ENCODE measurements around the gene ACTL9.

DNA sequence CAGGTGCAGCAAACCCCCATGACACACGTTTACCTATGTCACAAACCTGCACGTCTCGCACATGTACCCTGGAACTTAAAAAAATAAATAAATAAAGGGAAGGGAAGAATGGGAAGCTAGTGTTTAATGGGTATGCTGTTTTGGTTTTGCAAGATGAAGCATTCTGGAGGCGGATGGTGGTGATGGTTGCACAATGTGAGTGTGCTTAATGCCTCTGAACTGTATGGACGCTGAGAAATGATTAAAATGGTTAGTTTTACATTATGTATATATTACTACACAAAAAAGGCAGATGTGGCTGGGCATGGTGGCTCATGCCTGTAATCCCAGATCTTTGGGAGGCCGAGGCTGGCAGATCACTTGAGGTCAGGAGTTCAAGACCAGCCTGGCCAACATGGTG lies 50.4 kb downstream of the ACTL9 start:
- TF ChIP-seq CTCF (IDR thresholded peaks at IDR 0.05; ENCODE audit: low read length) (no peak), EZH2 (optimal IDR thresholded peaks at IDR 0.05; ENCODE audit: low read depth, low read length) (no peak), EZH2phosphoT487 (IDR thresholded peaks at IDR 0.05; ENCODE audit: low read length) (no peak)

Data from MM.1S (cell line).